H1 (cell line): ENCODE results near the gene GSK3B. TPM values are rescaled to one million over a fixed set of nuclear protein-coding genes. Genes with fewer than 3 reads are reported as not detected.

ENCODE experiments used
- CTCF ChIA-PET: fragments of 300-600 bp; sonication (Branson Sonifier 250); formaldehyde crosslinking; loops from one replicate; lab custom pipeline; 2021; ENCODE audit not compliant: partially characterized antibody; lab: Charles Lee
- POLR2A ChIA-PET: fragments of 300-600 bp; sonication (Branson Sonifier 250); formaldehyde crosslinking; loops from one replicate; lab custom pipeline; 2021; ENCODE audit warnings: inconsistent platforms; ENCODE audit not compliant: partially characterized antibody; lab: Charles Lee
- DNase-seq, 2 experiments: peaks; one replicate each; pipeline versions ENCODE4 v3.0.0 to v3.0.0-alpha.2; 2010 to 2022; ENCODE audit warnings: low spot score in 2 of 2, low read depth in 1 of 2, mixed read lengths in 1 of 2
- FAIRE-seq: peaks from 2 replicates; lab custom pipeline; 2011; peaks lifted over from hg19 to GRCh38; lab: Jason Lieb, UNC
- H2AFZ ChIP-seq: 2 replicates; pipeline ENCODE4 v1.8.1; 2012; ENCODE audit warnings: low read length, inconsistent platforms
- H2AK5ac ChIP-seq: 2 replicates; pipeline ENCODE4 v1.6.1; 2013; ENCODE audit warnings: low read depth, low read length
- H2BK120ac ChIP-seq: replicated peaks from 2 replicates; pipeline ENCODE3; 2013; ENCODE audit warnings: low read depth, low read length, inconsistent platforms
- H2BK12ac ChIP-seq: 2 replicates; pipeline ENCODE4 v1.6.1; 2013; ENCODE audit warnings: low read depth, low read length
- H2BK15ac ChIP-seq: 2 replicates; pipeline ENCODE4 v1.6.1; 2013; ENCODE audit warnings: low read length
- H2BK20ac ChIP-seq: 2 replicates; pipeline ENCODE4 v1.6.1; 2013; ENCODE audit warnings: low read length
- H2BK5ac ChIP-seq: 2 replicates; pipeline ENCODE4 v1.6.1; 2013; ENCODE audit warnings: low read depth, low read length
- H3K14ac ChIP-seq: 2 replicates; pipeline ENCODE4 v1.6.1; 2013; ENCODE audit warnings: inconsistent platforms; ENCODE audit not compliant: insufficient read length
- H3K18ac ChIP-seq: 2 replicates; pipeline ENCODE4 v1.6.1; 2013; ENCODE audit warnings: low read length; ENCODE audit errors: extremely low read depth
- H3K23ac ChIP-seq: 2 replicates; pipeline ENCODE4 v1.6.1; 2013; ENCODE audit warnings: inconsistent platforms; ENCODE audit not compliant: insufficient read length
- H3K23me2 ChIP-seq: 2 replicates; pipeline ENCODE4 v1.6.1; 2013; ENCODE audit warnings: low read depth, low read length
- H3K27ac ChIP-seq: 2 replicates; pipeline ENCODE4 v1.6.1; 2011; ENCODE audit warnings: low read depth, low read length, inconsistent platforms
- H3K27me3 ChIP-seq, 4 experiments: replicated peaks in 1 of 4; 1 replicate in 1 of 4; 2 replicates in 3 of 4; pipeline versions ENCODE4 v1.6.1 to v1.8.1; 2011 to 2013; ENCODE audit warnings: low read length in 3 of 4, mild to moderate bottlenecking in 3 of 4, inconsistent platforms in 2 of 4, mixed read lengths in 2 of 4, moderate library complexity in 1 of 4; ENCODE audit not compliant: control insufficient read depth in 3 of 4, insufficient read depth in 3 of 4; ENCODE audit errors: extremely low read depth in 1 of 4
- H3K36me3 ChIP-seq, 4 experiments: 2 replicates each; pipeline versions ENCODE4 v1.6.1 to v1.8.1; 2011 to 2013; ENCODE audit warnings: mild to moderate bottlenecking in 4 of 4, low read length in 3 of 4, moderate library complexity in 2 of 4, control low read depth in 1 of 4, inconsistent platforms in 1 of 4; ENCODE audit not compliant: insufficient read depth in 4 of 4, control insufficient read depth in 2 of 4
- H3K4ac ChIP-seq: replicated peaks from 2 replicates; pipeline ENCODE3; 2013; ENCODE audit warnings: low read length, low read depth, mixed read lengths, inconsistent platforms; ENCODE audit not compliant: insufficient read length
- H3K4me1 ChIP-seq, 4 experiments: replicated peaks in 1 of 4; 1 replicate in 1 of 4; 2 replicates in 3 of 4; pipeline versions ENCODE4 v1.6.1 to v1.8.1; 2011 to 2013; ENCODE audit warnings: low read length in 3 of 4, inconsistent platforms in 2 of 4, mixed read lengths in 1 of 4; ENCODE audit not compliant: insufficient read depth in 4 of 4, control insufficient read depth in 3 of 4
- H3K4me2 ChIP-seq, 2 experiments: 2 replicates each; pipeline versions ENCODE4 v1.6.1 to v1.8.1; 2011 to 2013; ENCODE audit warnings: low read depth in 2 of 2, low read length in 2 of 2, control low read depth in 1 of 2, inconsistent platforms in 1 of 2, mild to moderate bottlenecking in 1 of 2; ENCODE audit not compliant: insufficient read depth in 1 of 2
- H3K4me3 ChIP-seq, 4 experiments: fragments of 200-600, 300-600 bp in 1 of 4; sonication (generic), shearing (Covaris generic), sonication (Bioruptor Twin) in 1 of 4; 2 replicates each; pipeline versions ENCODE4 v1.5.1 to v1.8.1; 2011 to 2016; ENCODE audit warnings: low read length in 4 of 4, low read depth in 3 of 4, control low read depth in 2 of 4, inconsistent platforms in 2 of 4, mild to moderate bottlenecking in 2 of 4, mixed read lengths in 1 of 4, moderate library complexity in 1 of 4; ENCODE audit not compliant: insufficient read depth in 2 of 4; ENCODE audit errors: extremely low read depth in 1 of 4
- H3K56ac ChIP-seq: replicated peaks from 2 replicates; pipeline ENCODE3; 2013; ENCODE audit warnings: low read depth, mild to moderate bottlenecking, mixed read lengths, low read length, inconsistent platforms; ENCODE audit not compliant: insufficient read length
- H3K79me1 ChIP-seq: 2 replicates; pipeline ENCODE4 v1.6.1; 2013; ENCODE audit warnings: low read depth, low read length, control low read depth
- H3K79me2 ChIP-seq, 2 experiments: 2 replicates each; pipeline versions ENCODE4 v1.6.1 to v1.8.1; 2012 to 2013; ENCODE audit warnings: low read length in 2 of 2, mild to moderate bottlenecking in 2 of 2, inconsistent platforms in 1 of 2; ENCODE audit not compliant: insufficient read depth in 2 of 2, control insufficient read depth in 1 of 2
- H3K9ac ChIP-seq, 4 experiments: replicated peaks in 1 of 4; 1 replicate in 1 of 4; 2 replicates in 3 of 4; pipeline versions ENCODE4 v1.6.1 to v1.8.1; 2011 to 2013; ENCODE audit warnings: low read depth in 3 of 4, low read length in 3 of 4, control low read depth in 2 of 4, mild to moderate bottlenecking in 2 of 4, moderate library complexity in 2 of 4, inconsistent platforms in 1 of 4; ENCODE audit errors: extremely low read depth in 1 of 4
- H3K9me3 ChIP-seq, 2 experiments: 2 replicates each; pipeline versions ENCODE4 v1.6.1 to v1.8.1; 2012 to 2013; ENCODE audit warnings: mild to moderate bottlenecking in 2 of 2, moderate library complexity in 2 of 2, control low read depth in 1 of 2, inconsistent platforms in 1 of 2, low read depth in 1 of 2, low read length in 1 of 2, mixed read lengths in 1 of 2; ENCODE audit not compliant: insufficient read depth in 2 of 2
- H4K20me1 ChIP-seq, 2 experiments: replicated peaks in 1 of 2; 2 replicates each; pipeline versions ENCODE3 to v1.8.1; 2011 to 2013; ENCODE audit warnings: inconsistent platforms in 2 of 2, low read length in 2 of 2, mild to moderate bottlenecking in 1 of 2; ENCODE audit not compliant: insufficient read depth in 2 of 2, control insufficient read depth in 1 of 2
- H4K5ac ChIP-seq: 2 replicates; pipeline ENCODE4 v1.6.1; 2013; ENCODE audit warnings: low read length, low read depth, mixed read lengths, inconsistent platforms; ENCODE audit not compliant: insufficient read length
- H4K8ac ChIP-seq: 2 replicates; pipeline ENCODE4 v1.8.0; 2013; ENCODE audit warnings: mild to moderate bottlenecking, moderate library complexity, low read length, inconsistent platforms; ENCODE audit not compliant: insufficient read depth; ENCODE audit errors: extremely low read depth
- H4K91ac ChIP-seq: replicated peaks from 2 replicates; pipeline ENCODE3; 2013; ENCODE audit warnings: low read length, mixed read lengths, inconsistent platforms; ENCODE audit not compliant: insufficient read length
- BRCA1 ChIP-seq: IDR thresholded peaks from 2 replicates; pipeline ENCODE4 v1.6.1; 2012; ENCODE audit warnings: low read depth, low read length, improper control_type of control experiment
- NRF1 ChIP-seq: IDR thresholded peaks from 2 replicates; pipeline ENCODE4 v1.6.1; 2011; ENCODE audit warnings: mild to moderate bottlenecking, low read depth, low read length, improper control_type of control experiment
- POLR2AphosphoS5 ChIP-seq: IDR thresholded peaks from 2 replicates; pipeline ENCODE4 v1.6.1; 2011; ENCODE audit warnings: low read depth, low read length
- SIRT6 ChIP-seq: IDR thresholded peaks from one replicate; pipeline ENCODE4 v1.7.1; 2012; ENCODE audit warnings: low read length, inconsistent platforms
- WGBS, 2 experiments: shearing (Covaris generic) in 1 of 2; methylation state at CpG; one replicate each; pipeline versions ENCODE4 v1.1.6 to v1.1.7; 2013 to 2015; ENCODE audit warnings: low lambda C conversion rate in 2 of 2, mixed read lengths in 2 of 2, inconsistent platforms in 1 of 2, low coverage in 1 of 2, missing lambda C conversion rate in 1 of 2; ENCODE audit not compliant: insufficient replicate concordance in 2 of 2, insufficient coverage in 1 of 2, insufficient read length in 1 of 2; ENCODE audit errors: extremely low coverage in 1 of 2, missing lambda C conversion rate in 1 of 2; 5-methylcytosine and 5-hydroxymethylcytosine counted together
- polyA plus RNA-seq, 7 experiments: library from polyadenylated mRNA; depleted of rRNA in 3 of 7; stranded (reverse) in 5 of 7; unstranded in 2 of 7; fragments of >200 nt in 5 of 7; fragments of 200-250 nt in 2 of 7; gene quantifications; 1 replicate in 5 of 7; 2 replicates in 1 of 7; 4 replicates in 1 of 7; pipeline versions ENCODE4 v1.2.1 to v1.2.3, GENCODE V29; 2011 to 2013; ENCODE audit warnings: missing spikeins in 2 of 7, mixed read lengths in 2 of 7
- total RNA-seq: library from RNA; stranded (reverse); fragmentation: NEBNext Ultra II Directional; extraction: Animal tissue kit (Norgen Biotek cat#: 25700); gene quantifications from 2 replicates; pipeline ENCODE4 v1.2.1, GENCODE V29; 2021

The GSK3B gene
- total and polyA plus RNA-seq, 2 of the 8 experiments (the other 6 are each of a cell fraction or from before 2014, with no cell fraction given), result 24.2 to 50.7 TPM

DNA sequence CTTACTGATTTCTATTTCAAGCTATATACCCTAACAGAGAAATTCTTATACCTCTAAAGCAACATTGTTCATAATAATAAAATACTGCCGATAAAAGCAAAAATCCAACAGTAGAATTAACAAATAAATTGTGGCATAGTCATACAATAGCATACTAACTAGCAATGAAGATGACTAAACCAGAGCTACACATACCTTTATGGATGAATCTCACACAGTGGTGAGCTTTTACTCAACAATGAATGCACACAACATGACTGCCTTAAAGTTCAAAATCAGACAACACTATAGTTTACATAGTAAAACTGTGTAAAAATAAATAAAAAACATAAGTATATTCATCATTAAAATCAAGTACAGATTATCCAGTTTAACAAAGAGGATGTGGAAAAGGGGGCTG, 213.3 kb downstream of the GSK3B start:
- Histone ChIP-seq H2BK12ac (no peak overlapping the region), H3K56ac (no peak overlapping the region), H4K91ac (no peak overlapping the region), H3K27ac (no peak overlapping the region), H3K36me3 (peaks cover 0 to 2% (median 0%) of the 10 kb centered on the region in 4 experiments; a peak in 3 of 8 replicates), H3K79me2 (no peaks in the 10 kb centered on the region), H3K23ac (no peak overlapping the region), H3K4me1 (peaks cover 0 to 3% (median 1%) of the 10 kb centered on the region in 4 experiments; a peak in 2 of 7 replicates), H3K27me3 (no peaks in the 10 kb centered on the region), H3K14ac (no peak overlapping the region), H3K18ac (no peak overlapping the region), H3K4me3 (no peak overlapping the region), H2BK20ac (no peak overlapping the region), H2AK5ac (no peak overlapping the region), H3K4ac (no peak overlapping the region), H4K20me1 (no peaks in the 10 kb centered on the region), H2BK120ac (no peak overlapping the region), H3K23me2 (no peaks in the 10 kb centered on the region), H3K4me2 (no peak overlapping the region), H3K79me1 (no peaks in the 10 kb centered on the region), H4K5ac (no peak overlapping the region), H2BK15ac (no peak overlapping the region), H3K9ac (no peak overlapping the region), H3K9me3 (no peaks in the 10 kb centered on the region), H2BK5ac (no peak overlapping the region), H2AFZ (no peak overlapping the region), H4K8ac (no peak overlapping the region)
- no peak for DNase-seq
- FAIRE-seq, result no peak
- POLR2A ChIA-PET, result no interaction called here
- CTCF ChIA-PET, result interaction anchor here (1.5 to 4.2 kb wide), 3 partner anchors 11 to 50 kb away, joined by 3 to 22 read pairs (median 6); no protein-coding TSS in a partner anchor
- 89% methylated on average over 1 of the region's 1 CpG; no CpG with 5 or more reads in 1 of the 2 experiments for WGBS, 2 experiments
- no peak for TF ChIP-seq BRCA1
- no peak for TF ChIP-seq SIRT6
- no peak for TF ChIP-seq NRF1
- TF ChIP-seq POLR2AphosphoS5, result no peak
